Common myeloid progenitor, CD34-positive (primary cell): ENCODE measurements around the gene GLT8D2.

Source experiments
- CTCF ChIA-PET: fragments of 350-600 bp; sonication (Branson Sonifier 250); formaldehyde crosslinking; loops from one replicate; lab custom pipeline; 2021; ENCODE audit warnings: antibody characterized with exemption; lab: Charles Lee
- POLR2A ChIA-PET: fragments of 350-600 bp; sonication (Branson Sonifier 250); formaldehyde crosslinking; loops from one replicate; lab custom pipeline; 2021; ENCODE audit warnings: antibody characterized with exemption; lab: Charles Lee
- DNase-seq, 3 donors: peaks; one replicate each; pipeline versions ENCODE4 v3.0.0 to v3.0.0-alpha.2; 2013
- H3K27ac ChIP-seq, 2 experiments: 1 replicate in 1 of 2; 2 replicates in 1 of 2; pipeline ENCODE4 v1.7.0; 2013; ENCODE audit warnings: inconsistent platforms in 2 of 2, low read length in 2 of 2, mild to moderate bottlenecking in 2 of 2, low read depth in 1 of 2, moderate library complexity in 1 of 2; ENCODE audit not compliant: severe bottlenecking in 2 of 2, insufficient read depth in 1 of 2, poor library complexity in 1 of 2
- H3K27me3 ChIP-seq, 5 experiments: replicated peaks in 2 of 5; 1 replicate in 3 of 5; 2 replicates in 2 of 5; pipeline versions ENCODE4 v1.6.1 to v1.7.0; 2013; ENCODE audit warnings: low read length in 4 of 5, mild to moderate bottlenecking in 2 of 5, moderate library complexity in 2 of 5, inconsistent platforms in 1 of 5; ENCODE audit not compliant: insufficient read depth in 5 of 5, control insufficient read depth in 4 of 5
- H3K36me3 ChIP-seq, 4 experiments: 1 replicate in 2 of 4; 2 replicates in 2 of 4; pipeline versions ENCODE4 v1.6.1 to v1.7.0; 2013; ENCODE audit warnings: low read length in 3 of 4, control low read depth in 1 of 4, mild to moderate bottlenecking in 1 of 4; ENCODE audit not compliant: control insufficient read depth in 4 of 4, insufficient read depth in 4 of 4
- H3K4me1 ChIP-seq, 4 experiments: 1 replicate in 3 of 4; 2 replicates in 1 of 4; pipeline versions ENCODE4 v1.6.1 to v1.7.1; 2013; ENCODE audit warnings: low read length in 3 of 4, mild to moderate bottlenecking in 3 of 4, control low read depth in 1 of 4, inconsistent platforms in 1 of 4, moderate library complexity in 1 of 4; ENCODE audit not compliant: control insufficient read depth in 4 of 4, insufficient read depth in 4 of 4; ENCODE audit errors: control extremely low read depth in 1 of 4
- H3K4me3 ChIP-seq, 7 experiments: 1 replicate in 4 of 7; 2 replicates in 3 of 7; pipeline versions ENCODE4 v1.5.1 to v1.7.0; 2013; ENCODE audit warnings: mild to moderate bottlenecking in 7 of 7, low read length in 6 of 7, moderate library complexity in 6 of 7, inconsistent platforms in 2 of 7, low read depth in 2 of 7, control low read depth in 1 of 7; ENCODE audit not compliant: insufficient read depth in 4 of 7, control insufficient read depth in 1 of 7; ENCODE audit errors: extremely low read depth in 1 of 7
- H3K9me3 ChIP-seq, 5 experiments: 1 replicate in 4 of 5; 2 replicates in 1 of 5; pipeline versions ENCODE4 v1.6.1 to v1.7.1; 2013; ENCODE audit warnings: low read length in 4 of 5, mild to moderate bottlenecking in 2 of 5, inconsistent platforms in 1 of 5, low read depth in 1 of 5, moderate library complexity in 1 of 5; ENCODE audit not compliant: control insufficient read depth in 4 of 5, insufficient read depth in 2 of 5; ENCODE audit errors: control extremely low read depth in 1 of 5
- WGBS: methylation state at CpG from one replicate; pipeline ENCODE4 v1.1.5; 2013; ENCODE audit not compliant: insufficient coverage; 5-methylcytosine and 5-hydroxymethylcytosine counted together

The GLT8D2 gene

GRCh38 chr12:104064031-104064841 is 14.2 kb upstream of the GLT8D2 start, which contains the start of gene HCFC2:
Gene HCFC2 (plus strand): TSS chr12:104064531. CDS start chr12:104064561, 30 bp downstream.
- peak within 1 kb of the TSS; percentile 25 to 74 for H3K27ac ChIP-seq
- CTCF ChIA-PET, result interaction anchor here (0.5 to 3.7 kb wide), 3 partner anchors 44 to 137 kb away, joined by 3 to 20 read pairs (median 3); partner anchors contain the start of gene TDG
- peaks cover 0 to 7% (median 0%) of the 10 kb centered on the region in 5 experiments for H3K27me3 ChIP-seq
- H3K4me1 ChIP-seq, result peaks cover 3 to 29% (median 15%) of the 10 kb centered on the region in 4 experiments
- H3K4me3 ChIP-seq, result peak within 1 kb of the TSS; percentile 83 to 98 (median 89)
- peak; percentile 85 to 91 (median 89) for DNase-seq
- under 1% methylated on average over 64 of the region's 74 CpGs for WGBS
- POLR2A ChIA-PET, result interaction anchor here (0.9 kb wide), 1 partner anchor 36 kb away, joined by 3 read pairs; no protein-coding TSS in a partner anchor
- peaks cover 0 to 9% (median 3%) of the 10 kb centered on the region in 4 experiments for H3K36me3 ChIP-seq
- H3K9me3 ChIP-seq, result no peaks in the 10 kb centered on the region

GRCh38 chr12:104063712-104064030 is 13.7 kb upstream of the GLT8D2 start:
- peak overlapping the region; percentile 83 to 98 (median 89) for H3K4me3 ChIP-seq
- peaks cover 3 to 29% (median 15%) of the 10 kb centered on the region in 4 experiments for H3K4me1 ChIP-seq
- peak overlapping the region in 1 of 2 experiments; percentile 74 for H3K27ac ChIP-seq
- H3K27me3 ChIP-seq, result peaks cover 0 to 7% (median 0%) of the 10 kb centered on the region in 5 experiments
- H3K9me3 ChIP-seq, result no peaks in the 10 kb centered on the region
- 0% methylated on average over 6 of the region's 7 CpGs for WGBS
- peaks cover 0 to 9% (median 3%) of the 10 kb centered on the region in 4 experiments for H3K36me3 ChIP-seq
- peak in 2 of 3 donors; percentile 48 to 52 for DNase-seq
- POLR2A ChIA-PET, result no interaction called here
- CTCF ChIA-PET, result interaction anchor here (0.5 to 3.7 kb wide), 3 partner anchors 45 to 136 kb away, joined by 3 to 20 read pairs (median 3); partner anchors contain the start of gene TDG

GRCh38 chr12:104060791-104061190 is 10.8 kb upstream of the GLT8D2 start:
- ChIA-PET POLR2A (no interaction called here), CTCF (no interaction called here)
- peaks cover 0 to 9% (median 0%) of the 10 kb centered on the region in 5 experiments for H3K9me3 ChIP-seq
- H3K4me1 ChIP-seq, result peaks cover 3 to 27% (median 15%) of the 10 kb centered on the region in 4 experiments
- peaks cover 0 to 7% (median 0%) of the 10 kb centered on the region in 5 experiments for H3K27me3 ChIP-seq
- no peak overlapping the region for H3K4me3 ChIP-seq
- no peak for DNase-seq
- H3K27ac ChIP-seq, result no peak overlapping the region
- WGBS, result 71% methylated on average over 1 of the region's 2 CpGs
- H3K36me3 ChIP-seq, result no peaks in the 10 kb centered on the region

- CTCF ChIA-PET, result no interaction called here
- H3K27ac ChIP-seq, result no peak overlapping the region
- POLR2A ChIA-PET, result no interaction called here
- no peaks in the 10 kb centered on the region for H3K36me3 ChIP-seq
- H3K4me1 ChIP-seq, result peaks cover 3 to 18% (median 9%) of the 10 kb centered on the region in 4 experiments
- peaks cover 0 to 9% (median 0%) of the 10 kb centered on the region in 5 experiments for H3K9me3 ChIP-seq
- peaks cover 0 to 7% (median 0%) of the 10 kb centered on the region in 5 experiments for H3K27me3 ChIP-seq
- 57% methylated on average over 2 of the region's 2 CpGs for WGBS
- H3K4me3 ChIP-seq, result no peak overlapping the region
- DNase-seq, result peak in 2 of 3 donors; percentile 10 to 18
These were observed 10.0 kb upstream of the GLT8D2 start for GRCh38 chr12:104059963-104060362.

GRCh38 chr12:104058802-104059201 is 8.8 kb upstream of the GLT8D2 start:
- Histone ChIP-seq H3K27ac (no peak overlapping the region), H3K4me1 (peaks cover 3 to 12% (median 4%) of the 10 kb centered on the region in 4 experiments), H3K4me3 (no peak overlapping the region), H3K36me3 (no peaks in the 10 kb centered on the region), H3K27me3 (peaks cover 0 to 7% (median 0%) of the 10 kb centered on the region in 5 experiments), H3K9me3 (peaks cover 0 to 9% (median 0%) of the 10 kb centered on the region in 5 experiments)
- 100% methylated on average over 4 of the region's 4 CpGs for WGBS
- ChIA-PET POLR2A (interaction anchor here (0.6 to 0.9 kb wide), 2 partner anchors 14 to 797 kb away, joined by 3 read pairs; no protein-coding TSS in a partner anchor), CTCF (interaction anchor here (1.1 to 4.7 kb wide), 3 partner anchors 39 to 51 kb away, joined by 3 to 50 read pairs (median 6); no protein-coding TSS in a partner anchor)
- DNase-seq, result no peak

GRCh38 chr12:104057771-104058197 is 7.8 kb upstream of the GLT8D2 start:
- WGBS, result no CpG with 5 or more reads among the region's 1 CpG
- peak; percentile 34 to 49 (median 46) for DNase-seq
- Histone ChIP-seq H3K4me3 (no peak overlapping the region), H3K4me1 (peaks cover 0 to 6% (median 0%) of the 10 kb centered on the region in 4 experiments), H3K36me3 (no peaks in the 10 kb centered on the region), H3K9me3 (peaks cover 0 to 9% (median 0%) of the 10 kb centered on the region in 5 experiments), H3K27me3 (peaks cover 0 to 13% (median 3%) of the 10 kb centered on the region in 5 experiments), H3K27ac (no peak overlapping the region)
- CTCF ChIA-PET, result interaction anchor here (0.6 to 4.7 kb wide), 4 partner anchors 12 to 148 kb away, joined by 3 to 50 read pairs (median 4); no protein-coding TSS in a partner anchor
- POLR2A ChIA-PET, result interaction anchor here (0.9 kb wide), 1 partner anchor 13 kb away, joined by 3 read pairs; no protein-coding TSS in a partner anchor
